C4-2B (cell line): ENCODE measurements around the gene GPR152.

Source experiments
- ZFX ChIP-seq: fragments of 450-650 bp; IDR thresholded peaks from 2 replicates; pipeline ENCODE4 v1.6.1; 2017
- TF ChIP-seq, protein P1 (sequence below): fragments of 450-650 bp; conservative IDR thresholded peaks from 2 replicates; pipeline ENCODE4 v1.5.1; 2017; ENCODE audit warnings: mild to moderate bottlenecking

DNA sequence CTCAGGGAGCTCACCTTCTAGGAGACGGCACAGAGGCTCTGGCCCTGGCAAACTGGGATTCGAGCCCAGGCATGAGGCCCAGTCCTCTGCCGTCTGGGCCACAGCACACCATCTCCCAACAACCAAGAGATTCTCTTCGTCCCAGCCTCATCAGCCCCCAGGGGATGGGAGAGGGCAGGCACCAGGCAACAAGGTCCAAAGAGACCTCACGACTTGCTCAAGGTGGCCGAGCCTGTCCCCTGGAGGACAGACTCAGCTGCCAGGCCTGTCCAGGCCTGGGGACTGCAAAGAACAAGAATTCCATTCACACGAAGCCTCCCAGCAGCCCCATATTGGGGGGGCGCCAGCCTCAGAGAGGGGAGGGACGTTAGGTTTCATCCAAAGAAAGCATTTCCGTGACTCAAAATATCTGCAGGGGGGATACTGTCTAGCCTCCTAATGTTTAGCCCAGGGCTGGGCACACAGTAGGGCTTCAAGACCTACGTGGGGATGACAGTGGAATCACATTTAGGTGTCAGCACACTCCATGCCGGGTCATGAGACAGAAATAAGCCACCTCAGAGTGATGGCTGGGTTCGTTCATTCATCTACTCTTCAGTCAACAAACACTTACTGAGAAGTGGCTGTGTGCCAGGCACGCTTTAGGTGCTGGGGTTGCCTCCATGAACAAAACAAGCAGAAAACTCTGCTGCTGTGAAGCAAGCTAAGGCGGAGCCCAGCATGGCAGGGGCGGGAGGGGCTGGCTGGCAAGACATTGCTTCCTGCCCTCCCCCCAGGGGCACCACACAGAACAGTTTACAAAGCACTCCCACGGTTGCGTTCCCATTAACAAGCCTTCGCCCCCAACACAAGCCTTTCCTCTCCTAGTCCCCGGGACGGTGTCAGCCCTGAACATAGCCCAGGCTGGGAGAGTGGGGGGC lies 35.9 kb downstream of the GPR152 start:
- TF ChIP-seq, protein P1, sequence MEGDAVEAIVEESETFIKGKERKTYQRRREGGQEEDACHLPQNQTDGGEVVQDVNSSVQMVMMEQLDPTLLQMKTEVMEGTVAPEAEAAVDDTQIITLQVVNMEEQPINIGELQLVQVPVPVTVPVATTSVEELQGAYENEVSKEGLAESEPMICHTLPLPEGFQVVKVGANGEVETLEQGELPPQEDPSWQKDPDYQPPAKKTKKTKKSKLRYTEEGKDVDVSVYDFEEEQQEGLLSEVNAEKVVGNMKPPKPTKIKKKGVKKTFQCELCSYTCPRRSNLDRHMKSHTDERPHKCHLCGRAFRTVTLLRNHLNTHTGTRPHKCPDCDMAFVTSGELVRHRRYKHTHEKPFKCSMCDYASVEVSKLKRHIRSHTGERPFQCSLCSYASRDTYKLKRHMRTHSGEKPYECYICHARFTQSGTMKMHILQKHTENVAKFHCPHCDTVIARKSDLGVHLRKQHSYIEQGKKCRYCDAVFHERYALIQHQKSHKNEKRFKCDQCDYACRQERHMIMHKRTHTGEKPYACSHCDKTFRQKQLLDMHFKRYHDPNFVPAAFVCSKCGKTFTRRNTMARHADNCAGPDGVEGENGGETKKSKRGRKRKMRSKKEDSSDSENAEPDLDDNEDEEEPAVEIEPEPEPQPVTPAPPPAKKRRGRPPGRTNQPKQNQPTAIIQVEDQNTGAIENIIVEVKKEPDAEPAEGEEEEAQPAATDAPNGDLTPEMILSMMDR: no peak
- TF ChIP-seq ZFX: no peak
